Peyer's patch (tissue), 4 donors: ENCODE measurements around the gene EYA3.

Source experiments
- CTCF ChIP-seq, 6 experiments: fragments of 450-650 bp in 4 of 6; fragments of 200-600 bp in 2 of 6; sonication (generic) in 1 of 6; IDR thresholded peaks; one replicate each; pipeline ENCODE4 v1.5.1; 2017 to 2019; ENCODE audit warnings: antibody characterized with exemption in 6 of 6, mild to moderate bottlenecking in 3 of 6, moderate library complexity in 1 of 6
- POLR2A ChIP-seq, 2 donors: fragments of 450-650 bp; IDR thresholded peaks; one replicate each; pipeline ENCODE4 v1.5.1; 2017; ENCODE audit warnings: antibody characterized with exemption in 2 of 2, mild to moderate bottlenecking in 2 of 2, moderate library complexity in 2 of 2

- no peak for TF ChIP-seq CTCF (IDR thresholded peaks at IDR 0.05)
- TF ChIP-seq POLR2A (IDR thresholded peaks at IDR 0.05): no peak
Measured at GRCh38 chr1:27931759-27932158, 156.7 kb downstream of the EYA3 start.
